GM13977 (cell line): ENCODE measurements around the gene ZNRD2.

Experiments
- DNase-seq: peaks from one replicate; pipeline ENCODE4 v3.0.0; 2012; ENCODE audit warnings: low spot score
- CTCF ChIP-seq: IDR thresholded peaks from 2 replicates; pipeline ENCODE4 v1.5.1; 2012; ENCODE audit warnings: mild to moderate bottlenecking, control low read depth; ENCODE audit not compliant: insufficient read depth; ENCODE audit errors: extremely low read depth, missing control alignments
- in situ Hi-C: fragments of 300-500 bp; cut with MboI; formaldehyde crosslinking; loops from one replicate; pipeline ENCODE4 v1.12.0; 2022; ENCODE audit warnings: low sequenced_read_pairs, low pct_unique_long_range_greater_than_20kb, mixed read lengths, inconsistent platforms; ENCODE audit not compliant: unreplicated experiment

ZNRD2 gene

DNA sequence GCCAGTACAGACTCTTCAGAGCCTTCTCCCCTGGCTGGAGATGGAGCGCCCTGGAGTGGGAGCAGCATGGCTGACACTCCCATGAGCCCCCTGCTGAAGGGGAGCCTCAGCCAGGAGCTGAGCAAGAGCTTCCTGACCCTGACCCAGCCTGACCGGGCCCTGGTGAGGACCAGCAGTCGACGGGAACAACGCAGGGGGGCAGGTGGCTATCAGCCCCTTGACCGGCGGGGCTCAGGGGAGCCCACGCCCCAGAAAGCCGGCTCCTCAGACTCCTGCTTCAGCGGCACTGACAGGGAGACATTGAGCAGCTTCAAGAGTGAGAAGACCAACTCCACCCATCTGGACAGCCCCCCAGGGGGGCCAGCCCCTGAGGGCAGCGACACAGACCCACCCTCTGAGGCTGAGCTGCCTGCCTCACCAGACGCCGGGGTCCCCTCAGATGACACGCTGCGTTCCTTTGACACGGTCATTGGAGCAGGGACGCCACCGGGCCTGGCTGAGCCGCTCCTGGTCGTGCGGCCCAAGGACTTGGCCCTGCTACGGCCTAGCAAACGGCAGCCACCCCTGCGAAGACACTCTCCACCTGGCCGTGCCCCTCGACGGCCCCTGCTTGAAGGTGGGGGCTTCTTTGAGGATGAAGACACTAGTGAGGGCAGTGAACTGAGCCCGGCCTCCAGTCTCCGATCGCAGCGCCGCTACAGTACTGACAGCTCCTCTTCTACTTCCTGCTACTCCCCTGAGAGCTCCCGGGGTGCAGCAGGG lies 47.9 kb downstream of the ZNRD2 start:
- no peak for TF ChIP-seq CTCF
- in situ Hi-C loops: no loop called here
- no peak for DNase-seq

GRCh38 chr11:65618763-65619162 lies 48.5 kb downstream of the ZNRD2 start:
- DNase-seq: no peak
- TF ChIP-seq CTCF: no peak
- in situ Hi-C loops: no loop called here

DNA sequence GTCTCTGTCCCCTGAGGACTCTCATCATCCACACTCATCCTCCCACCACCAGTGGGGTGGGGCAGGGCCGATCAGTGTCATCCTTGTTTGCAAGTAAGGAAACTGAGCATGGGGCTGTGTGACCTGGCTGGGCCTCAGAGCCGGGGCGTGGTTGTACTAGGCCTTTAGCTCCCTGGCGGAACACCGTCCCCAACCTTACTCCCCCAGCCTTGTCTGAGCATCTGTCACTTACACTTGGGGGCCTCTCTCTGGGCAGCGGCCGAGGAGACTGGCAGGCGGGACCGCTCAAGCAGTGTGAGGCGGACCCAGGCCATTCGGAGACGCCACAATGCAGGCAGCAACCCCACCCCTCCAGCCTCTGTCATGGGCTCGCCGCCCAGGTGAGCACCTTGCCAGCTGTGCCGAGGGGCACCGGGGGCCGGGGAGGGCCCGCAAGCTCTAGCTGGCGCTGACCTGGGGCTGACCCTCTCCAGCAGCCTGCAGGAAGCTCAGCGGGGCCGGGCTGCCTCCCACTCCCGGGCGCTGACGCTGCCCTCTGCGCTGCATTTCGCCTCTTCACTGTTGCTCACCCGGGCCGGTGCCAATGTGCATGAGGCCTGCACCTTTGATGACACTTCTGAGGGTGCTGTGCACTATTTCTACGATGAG lies 49.1 kb downstream of the ZNRD2 start:
- in situ Hi-C loops: no loop called here

DNA sequence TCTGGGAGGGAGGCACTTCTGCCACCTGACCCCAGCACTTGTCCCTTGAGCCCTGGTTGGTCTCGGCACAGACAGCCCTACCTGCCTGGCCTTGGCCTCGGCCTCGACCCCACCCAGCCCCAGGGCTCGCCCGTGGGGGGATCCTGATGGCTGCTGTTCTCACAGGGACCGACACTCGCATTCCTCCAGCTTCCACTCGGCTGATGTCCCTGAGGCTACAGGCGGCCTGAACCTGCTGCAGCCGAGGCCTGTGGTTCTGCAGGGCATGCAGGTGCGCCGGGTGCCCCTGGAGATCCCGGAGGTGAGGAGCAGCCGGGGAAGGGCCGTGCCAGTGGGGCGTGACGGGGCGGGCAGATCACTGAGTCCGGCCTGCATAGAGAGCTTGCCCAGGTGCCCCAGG lies 50.4 kb downstream of the ZNRD2 start:
- no peak for DNase-seq
- TF ChIP-seq CTCF: no peak
- in situ Hi-C loops: no loop called here

More for the DNA sequence above, 49.1 kb downstream of the ZNRD2 start:
- no peak for DNase-seq
- no peak for TF ChIP-seq CTCF

GRCh38 chr11:65621460-65621859 lies 51.2 kb downstream of the ZNRD2 start:
- in situ Hi-C loops: no loop called here
- no peak for TF ChIP-seq CTCF
- no peak for DNase-seq
